Ectodermal cell (in vitro differentiated cells): ENCODE results near the gene VAV1.
"Not testable (repeated sequence)": the region's sequence is repeated elsewhere in the genome, so short reads cannot be mapped to it uniquely, and the experiment has no call there.

Source experiments
- H3K27ac ChIP-seq: 2 replicates; pipeline ENCODE4 v1.7.0; 2013; ENCODE audit warnings: mild to moderate bottlenecking, low read depth, low read length; ENCODE audit not compliant: insufficient read depth, poor library complexity, severe bottlenecking
- H3K27me3 ChIP-seq: 2 replicates; pipeline ENCODE4 v1.7.0; 2013; ENCODE audit warnings: mild to moderate bottlenecking, low read length; ENCODE audit not compliant: insufficient read depth, control insufficient read depth, poor library complexity, severe bottlenecking
- H3K36me3 ChIP-seq: one replicate; pipeline ENCODE4 v1.7.0; 2013; ENCODE audit warnings: low read length; ENCODE audit not compliant: control insufficient read depth, insufficient read depth
- H3K4me1 ChIP-seq: one replicate; pipeline ENCODE4 v1.7.0; 2013; ENCODE audit warnings: low read length; ENCODE audit not compliant: control insufficient read depth, insufficient read depth
- H3K4me3 ChIP-seq: 2 replicates; pipeline ENCODE4 v1.7.0; 2013; ENCODE audit warnings: low read depth, low read length, control low read depth; ENCODE audit not compliant: insufficient read depth
- H3K9me3 ChIP-seq: 2 replicates; pipeline ENCODE4 v1.7.0; 2013; ENCODE audit warnings: mild to moderate bottlenecking, low read length, moderate library complexity; ENCODE audit not compliant: control insufficient read depth
- WGBS, 2 experiments: methylation state at CpG; one replicate each; pipeline ENCODE4 v1.1.7; 2013; ENCODE audit warnings: missing lambda C conversion rate in 2 of 2; 5-methylcytosine and 5-hydroxymethylcytosine counted together

VAV1 gene

GRCh38 chr19:6820237-6820636, 47.7 kb downstream of the VAV1 start:
- Histone ChIP-seq H3K4me1 (no peaks in the 10 kb centered on the region), H3K36me3 (no peaks in the 10 kb centered on the region), H3K27me3 (no peaks in the 10 kb centered on the region), H3K4me3 (no peak overlapping the region), H3K9me3 (peaks cover 3% of the 10 kb centered on the region), H3K27ac (no peak overlapping the region)
- 74 to 94% methylated on average over 3 to 4 of the region's 4 CpGs for WGBS, 2 experiments

- 87 to 88% methylated on average over 17 of the region's 17 CpGs for WGBS, 2 experiments
- no peak overlapping the region for H3K4me3 ChIP-seq
- no peaks in the 10 kb centered on the region for H3K36me3 ChIP-seq
- H3K4me1 ChIP-seq: no peaks in the 10 kb centered on the region
- peaks cover 3% of the 10 kb centered on the region for H3K9me3 ChIP-seq
- no peaks in the 10 kb centered on the region for H3K27me3 ChIP-seq
- H3K27ac ChIP-seq: no peak overlapping the region
Observed at GRCh38 chr19:6821639-6822310, 49.3 kb downstream of the VAV1 start.

GRCh38 chr19:6822311-6822670, 49.8 kb downstream of the VAV1 start:
- no peaks in the 10 kb centered on the region for H3K27me3 ChIP-seq
- H3K9me3 ChIP-seq: peaks cover 3% of the 10 kb centered on the region
- no peaks in the 10 kb centered on the region for H3K36me3 ChIP-seq
- no peaks in the 10 kb centered on the region for H3K4me1 ChIP-seq
- no peak overlapping the region for H3K4me3 ChIP-seq
- no peak overlapping the region for H3K27ac ChIP-seq
- 90 to 93% methylated on average over 24 to 25 of the region's 25 CpGs for WGBS, 2 experiments

- WGBS, 2 experiments: 88 to 91% methylated on average over 12 of the region's 12 CpGs
- H3K27ac ChIP-seq: no peak overlapping the region
Observed at GRCh38 chr19:6825076-6825774, 52.7 kb downstream of the VAV1 start.

GRCh38 chr19:6826281-6826920, 53.9 kb downstream of the VAV1 start:
- no peaks in the 10 kb centered on the region for H3K36me3 ChIP-seq
- H3K27me3 ChIP-seq: no peaks in the 10 kb centered on the region
- no peaks in the 10 kb centered on the region for H3K9me3 ChIP-seq
- no peaks in the 10 kb centered on the region for H3K4me1 ChIP-seq
- no peak overlapping the region for H3K4me3 ChIP-seq
- H3K27ac ChIP-seq: no peak overlapping the region
- WGBS, 2 experiments: 90% methylated on average over 13 of the region's 15 CpGs

More at GRCh38 chr19:6825076-6825774, 52.7 kb downstream of the VAV1 start:
- H3K27me3 ChIP-seq: no peaks in the 10 kb centered on the region
- no peaks in the 10 kb centered on the region for H3K4me1 ChIP-seq
- H3K9me3 ChIP-seq: peaks cover 3% of the 10 kb centered on the region
- no peak overlapping the region for H3K4me3 ChIP-seq
- H3K36me3 ChIP-seq: no peaks in the 10 kb centered on the region

GRCh38 chr19:6828306-6828697, 55.8 kb downstream of the VAV1 start:
- no peaks in the 10 kb centered on the region for H3K9me3 ChIP-seq
- H3K27ac ChIP-seq: no peak overlapping the region
- no peaks in the 10 kb centered on the region for H3K27me3 ChIP-seq
- 77% methylated on average over 14 of the region's 14 CpGs for WGBS, 2 experiments
- H3K36me3 ChIP-seq: no peaks in the 10 kb centered on the region
- H3K4me3 ChIP-seq: no peak overlapping the region
- H3K4me1 ChIP-seq: no peaks in the 10 kb centered on the region

GRCh38 chr19:6828698-6829633, 56.5 kb downstream of the VAV1 start:
- no peak overlapping the region for H3K27ac ChIP-seq
- H3K9me3 ChIP-seq: no peaks in the 10 kb centered on the region
- H3K4me1 ChIP-seq: no peaks in the 10 kb centered on the region
- WGBS, 2 experiments: 80 to 84% methylated on average over 18 of the region's 18 CpGs
- H3K27me3 ChIP-seq: no peaks in the 10 kb centered on the region
- no peak overlapping the region for H3K4me3 ChIP-seq
- H3K36me3 ChIP-seq: no peaks in the 10 kb centered on the region

- not testable (repeated sequence) for H3K36me3 ChIP-seq, H3K27ac ChIP-seq
- 85 to 87% methylated on average over 15 of the region's 15 CpGs for WGBS, 2 experiments
Observed at GRCh38 chr19:6829829-6830228, 57.3 kb downstream of the VAV1 start.

GRCh38 chr19:6831084-6831483, 58.6 kb downstream of the VAV1 start:
- WGBS, 2 experiments: 76% methylated on average over 9 of the region's 9 CpGs
- not testable (repeated sequence) for H3K36me3 ChIP-seq, H3K4me3 ChIP-seq, H3K9me3 ChIP-seq, H3K4me1 ChIP-seq, H3K27me3 ChIP-seq, H3K27ac ChIP-seq

More at GRCh38 chr19:6829829-6830228, 57.3 kb downstream of the VAV1 start:
- H3K4me3 ChIP-seq, H3K9me3 ChIP-seq, H3K4me1 ChIP-seq, H3K27me3 ChIP-seq: not testable (repeated sequence)
